GM18858 (cell line): ENCODE measurements around the gene ARFGAP2.
A peak's percentile ranks its signal among the peaks of the same experiment; 100 is the strongest.

Experiments
- ATAC-seq: cut with Tn5 transposase; IDR thresholded peaks from one replicate; pipeline ENCODE4 v1.9.1; 2021; ENCODE audit not compliant: unreplicated experiment

Gene ARFGAP2

DNA sequence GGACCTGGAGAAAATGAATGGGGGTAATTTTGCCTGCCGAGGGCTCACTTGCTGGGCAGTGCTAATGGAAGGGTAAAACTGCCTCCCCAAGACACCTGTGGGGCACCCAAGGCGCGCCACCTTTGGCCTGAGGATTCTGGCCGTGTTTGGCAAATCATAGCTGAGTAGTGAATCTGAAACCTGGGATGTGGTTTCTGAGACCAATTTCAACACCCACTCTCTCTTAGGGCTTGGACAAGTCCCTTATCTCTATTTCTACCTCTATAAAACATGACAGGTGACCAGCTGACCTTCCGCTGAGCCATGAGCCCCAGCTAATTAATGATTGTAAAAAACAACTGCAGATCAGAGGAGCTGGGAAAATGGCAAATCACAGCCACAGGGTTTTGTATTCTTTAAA, 11.0 kb upstream of the ARFGAP2 start:
- ATAC-seq, result no peak

GRCh38 chr11:47186700-47187695, 10.3 kb upstream of the ARFGAP2 start:
- no peak for ATAC-seq

- no peak for ATAC-seq
Measured at GRCh38 chr11:47186076-47186699, 9.5 kb upstream of the ARFGAP2 start, which contains the start of gene PACSIN3. Gene PACSIN3 (minus strand): TSS chr11:47186434. CDS start chr11:47182727, 3,707 bp downstream.

GRCh38 chr11:47185305-47186075, 8.8 kb upstream of the ARFGAP2 start:
- ATAC-seq, result no peak

- ATAC-seq, result no peak
Measured at GRCh38 chr11:47184711-47185304, 8.1 kb upstream of the ARFGAP2 start.

DNA sequence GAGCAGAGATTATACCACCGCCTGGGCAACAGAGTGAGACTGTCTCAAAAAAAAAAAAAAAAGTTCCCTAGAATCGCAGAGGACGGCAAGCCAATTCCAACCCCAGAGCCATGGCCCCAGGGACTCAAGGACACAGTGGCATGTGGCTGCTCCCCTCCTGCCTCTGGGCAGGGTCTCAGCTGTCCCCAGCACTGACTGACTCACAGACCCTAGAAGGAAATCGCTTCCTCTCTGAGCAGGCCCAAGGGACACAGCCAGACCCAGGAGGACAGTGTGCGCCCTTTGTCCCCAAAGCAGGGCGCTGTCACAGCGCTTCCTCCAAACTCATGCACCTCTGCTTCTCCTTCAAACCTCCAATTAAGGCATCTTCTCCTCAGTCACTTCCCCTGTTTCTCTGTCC, 7.3 kb upstream of the ARFGAP2 start:
- ATAC-seq, result no peak

DNA sequence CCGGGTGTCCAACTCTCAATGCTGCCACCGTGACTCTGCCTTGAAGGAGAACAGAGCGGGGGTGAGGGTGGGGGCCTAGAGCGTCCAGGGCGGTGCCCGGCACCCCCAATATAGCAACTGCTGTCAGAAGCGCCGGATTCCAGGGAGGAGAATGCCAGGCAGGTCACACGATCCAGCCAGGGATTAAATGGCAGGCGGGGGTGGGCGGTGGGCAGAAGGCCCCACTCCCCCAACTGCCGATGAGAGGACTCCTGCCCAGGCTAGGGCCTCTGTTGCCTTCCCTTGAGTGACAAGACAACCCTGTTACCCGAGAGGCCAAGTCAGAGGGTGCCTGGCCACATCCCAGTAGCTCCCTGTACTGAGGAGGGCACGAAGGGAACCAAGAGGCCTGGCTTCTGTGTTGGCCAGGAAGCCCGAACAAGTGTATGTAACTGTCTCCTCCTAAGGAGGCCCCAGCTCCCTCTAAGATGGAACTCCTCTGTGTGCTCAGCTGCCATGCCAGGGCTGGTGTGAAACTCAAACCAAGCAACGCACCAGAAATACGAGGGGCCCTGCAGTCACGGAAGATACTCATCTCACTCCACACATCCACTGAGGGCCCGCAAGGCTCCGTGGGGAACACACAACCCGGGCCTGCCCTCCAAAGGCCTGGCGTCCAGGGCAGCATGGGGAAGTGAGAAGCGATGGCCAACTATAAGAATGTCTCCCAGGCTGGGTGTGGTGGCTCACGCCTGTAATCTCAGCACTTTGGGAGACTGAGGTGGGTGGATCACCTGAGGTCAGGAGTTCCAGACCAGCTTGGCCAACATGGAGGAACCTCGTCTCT, 6.6 kb upstream of the ARFGAP2 start:
- no peak for ATAC-seq

DNA sequence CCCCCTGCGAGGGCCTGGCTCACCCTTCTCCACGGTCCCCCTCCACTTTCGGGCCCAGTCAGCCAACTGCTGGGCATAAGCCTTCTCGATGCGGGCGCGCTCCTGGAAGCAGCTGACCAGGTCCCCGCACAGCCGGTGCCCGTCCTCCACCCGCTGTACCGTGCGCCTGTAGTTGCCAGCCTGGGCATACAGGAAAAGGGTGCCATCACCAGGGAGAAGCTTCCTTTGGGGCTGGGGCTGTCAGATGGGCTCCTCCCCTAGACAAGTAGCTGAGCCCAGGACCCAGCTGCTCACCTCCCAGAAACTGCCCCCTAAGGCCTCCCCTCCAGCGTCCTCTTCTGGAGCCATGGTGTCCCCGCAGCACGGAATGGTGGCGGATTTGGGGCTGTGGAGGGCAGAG, 5.7 kb upstream of the ARFGAP2 start:
- no peak for ATAC-seq

DNA sequence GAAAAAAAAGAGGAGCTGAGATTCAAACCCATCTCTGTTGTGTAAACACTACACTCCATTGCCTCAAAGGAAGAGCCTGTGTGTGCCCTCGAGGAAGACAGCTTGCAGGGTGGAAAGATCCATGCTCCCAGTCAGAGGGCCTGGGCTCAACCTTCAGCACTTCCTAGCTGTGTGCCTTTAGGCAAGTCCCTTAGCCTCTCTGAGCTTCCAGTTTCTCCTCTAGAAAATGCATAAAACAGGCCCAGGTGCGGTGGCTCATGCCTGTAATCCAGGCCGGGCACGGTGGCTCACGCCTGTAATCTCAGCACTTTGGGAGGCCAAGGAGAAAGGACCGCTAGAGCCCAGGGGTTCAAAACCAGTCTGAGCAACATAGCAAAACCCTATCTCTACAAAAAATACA, 4.6 kb upstream of the ARFGAP2 start:
- ATAC-seq, result no peak

DNA sequence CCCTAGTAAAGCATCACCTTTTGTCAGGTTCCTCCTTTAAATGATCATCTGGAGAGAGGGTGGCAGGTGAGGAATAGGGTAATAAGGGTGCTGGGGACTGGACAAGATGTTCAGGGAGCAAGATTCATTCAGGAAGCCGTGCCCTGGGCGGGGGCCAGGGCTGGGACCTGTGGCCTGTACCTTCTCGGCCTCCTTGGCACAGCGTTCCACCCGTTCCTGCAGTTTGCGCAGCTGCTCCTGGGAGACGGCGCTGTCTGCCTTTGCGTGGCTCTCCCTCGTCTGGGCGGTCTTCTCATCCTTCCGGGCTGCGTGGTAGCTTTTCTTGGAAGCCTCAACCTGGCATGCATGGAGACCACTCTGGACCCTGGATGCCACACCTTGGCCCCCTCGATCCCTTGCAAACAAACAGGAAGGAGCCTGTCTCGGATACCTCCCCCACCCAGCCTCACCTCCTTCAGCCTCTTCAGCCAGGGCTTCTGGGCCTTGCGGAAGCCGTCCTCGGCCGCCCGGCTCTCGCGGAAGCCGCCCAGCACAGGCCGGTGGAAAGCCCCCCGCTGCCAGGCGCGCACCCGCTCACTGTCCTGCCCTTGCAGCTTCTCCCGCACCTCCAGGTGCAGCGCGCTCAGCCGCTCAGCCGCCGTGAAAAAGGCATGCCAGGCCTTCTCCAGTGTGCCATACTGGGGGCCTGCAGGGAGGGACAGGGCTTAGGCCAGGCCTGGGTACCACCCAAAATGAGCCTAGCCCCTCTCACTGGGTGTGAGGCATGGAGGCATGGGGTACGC, 3.5 kb upstream of the ARFGAP2 start:
- ATAC-seq, result no peak

DNA sequence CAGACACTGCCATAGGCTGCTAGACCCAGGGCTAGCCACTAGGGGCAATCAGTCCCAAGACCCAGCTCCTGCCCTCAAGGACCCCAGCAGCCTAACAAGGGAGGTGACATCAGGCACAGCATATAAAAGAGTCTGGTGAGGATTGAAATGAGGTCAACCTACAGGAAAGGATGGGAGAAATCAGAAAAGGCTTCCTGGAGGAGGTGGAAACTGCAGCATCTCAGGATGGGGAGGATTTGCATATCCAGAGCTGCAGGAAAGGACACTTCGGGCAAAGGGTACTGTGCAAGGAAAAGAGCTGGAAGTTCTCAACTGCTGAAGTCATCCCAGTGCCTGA, 2.9 kb upstream of the ARFGAP2 start:
- ATAC-seq, result no peak

DNA sequence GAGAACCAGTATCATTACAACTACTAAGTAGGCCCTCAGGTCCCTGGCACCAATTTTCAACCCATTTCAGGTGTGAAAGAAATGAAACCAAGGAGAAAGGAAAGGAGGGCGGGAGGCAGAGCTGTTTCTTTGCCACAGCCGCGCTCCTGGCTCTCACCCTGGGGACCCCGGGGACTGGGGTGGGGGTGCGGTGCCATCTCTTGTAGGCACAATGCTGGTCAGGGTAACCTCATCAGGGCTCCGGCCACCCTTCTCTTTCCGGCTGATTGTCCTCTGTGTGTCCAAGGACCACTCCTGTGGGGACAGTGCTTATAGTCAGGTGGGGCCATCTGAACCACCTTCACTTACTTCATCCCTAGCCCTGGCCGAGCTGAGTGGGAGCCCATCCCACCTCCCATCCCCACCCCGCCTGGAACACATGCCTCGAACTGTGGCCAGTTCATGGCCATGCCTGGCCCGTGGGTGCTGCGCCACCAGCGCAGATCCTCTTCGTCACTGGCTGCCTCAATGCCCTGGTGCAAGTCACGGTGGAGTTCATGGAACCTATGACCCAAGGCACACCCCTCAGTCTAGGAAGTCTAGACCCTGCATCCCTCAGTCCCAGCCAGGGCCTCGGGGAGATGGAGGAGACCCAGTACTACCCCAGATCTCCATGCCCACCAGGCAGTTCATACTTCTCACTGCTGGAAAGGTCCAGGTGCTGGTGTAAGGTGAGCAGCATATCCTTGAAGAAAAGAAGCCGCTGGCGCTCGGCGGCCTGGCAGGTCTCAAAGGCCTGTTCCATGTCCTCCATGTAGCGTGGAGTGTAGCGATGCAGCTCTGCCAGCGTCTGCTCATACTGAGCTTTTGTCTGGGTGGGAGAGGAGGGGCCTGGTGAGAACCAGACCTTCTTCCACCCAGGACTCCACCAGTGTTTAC, 2.3 kb upstream of the ARFGAP2 start:
- no peak for ATAC-seq

GRCh38 chr11:47178316-47178715, 1.6 kb upstream of the ARFGAP2 start:
- ATAC-seq, result no peak

- ATAC-seq, result no peak
Measured at GRCh38 chr11:47177846-47178245, 1.2 kb upstream of the ARFGAP2 start.

GRCh38 chr11:47177229-47177845, 658 bp upstream of the ARFGAP2 start:
- peak; percentile 36 for ATAC-seq

GRCh38 chr11:47175746-47176327, 842 bp downstream of the ARFGAP2 start:
- ATAC-seq, result no peak

- no peak for ATAC-seq
Measured at GRCh38 chr11:47172740-47173336, 3.8 kb downstream of the ARFGAP2 start.
